LNCaP clone FGC (cell line): ENCODE results near the gene SLC7A10.

Source experiments
- DNase-seq: peaks from one replicate; pipeline ENCODE4 v3.0.0-alpha.2; 2011; ENCODE audit warnings: low read depth
- H3K4me3 ChIP-seq: 2 replicates; pipeline ENCODE4 v1.5.1; 2011; ENCODE audit warnings: mild to moderate bottlenecking, low read depth, low read length, control low read depth
- TF ChIP-seq, protein P1 (sequence below): IDR thresholded peaks from 2 replicates; pipeline ENCODE4 v1.5.1; 2012; ENCODE audit warnings: mild to moderate bottlenecking; ENCODE audit not compliant: control insufficient read depth, insufficient read depth; ENCODE audit errors: extremely low read depth

The SLC7A10 gene

GRCh38 chr19:33239223-33239975 is 13.7 kb upstream of the SLC7A10 start:
- DNase-seq, result no peak
- TF ChIP-seq, protein P1, sequence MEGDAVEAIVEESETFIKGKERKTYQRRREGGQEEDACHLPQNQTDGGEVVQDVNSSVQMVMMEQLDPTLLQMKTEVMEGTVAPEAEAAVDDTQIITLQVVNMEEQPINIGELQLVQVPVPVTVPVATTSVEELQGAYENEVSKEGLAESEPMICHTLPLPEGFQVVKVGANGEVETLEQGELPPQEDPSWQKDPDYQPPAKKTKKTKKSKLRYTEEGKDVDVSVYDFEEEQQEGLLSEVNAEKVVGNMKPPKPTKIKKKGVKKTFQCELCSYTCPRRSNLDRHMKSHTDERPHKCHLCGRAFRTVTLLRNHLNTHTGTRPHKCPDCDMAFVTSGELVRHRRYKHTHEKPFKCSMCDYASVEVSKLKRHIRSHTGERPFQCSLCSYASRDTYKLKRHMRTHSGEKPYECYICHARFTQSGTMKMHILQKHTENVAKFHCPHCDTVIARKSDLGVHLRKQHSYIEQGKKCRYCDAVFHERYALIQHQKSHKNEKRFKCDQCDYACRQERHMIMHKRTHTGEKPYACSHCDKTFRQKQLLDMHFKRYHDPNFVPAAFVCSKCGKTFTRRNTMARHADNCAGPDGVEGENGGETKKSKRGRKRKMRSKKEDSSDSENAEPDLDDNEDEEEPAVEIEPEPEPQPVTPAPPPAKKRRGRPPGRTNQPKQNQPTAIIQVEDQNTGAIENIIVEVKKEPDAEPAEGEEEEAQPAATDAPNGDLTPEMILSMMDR, result no peak
- H3K4me3 ChIP-seq, result no peak overlapping the region

- TF ChIP-seq, protein P1, result no peak
- DNase-seq, result no peak
Observed at GRCh38 chr19:33238481-33239149, 13.0 kb upstream of the SLC7A10 start.

DNA sequence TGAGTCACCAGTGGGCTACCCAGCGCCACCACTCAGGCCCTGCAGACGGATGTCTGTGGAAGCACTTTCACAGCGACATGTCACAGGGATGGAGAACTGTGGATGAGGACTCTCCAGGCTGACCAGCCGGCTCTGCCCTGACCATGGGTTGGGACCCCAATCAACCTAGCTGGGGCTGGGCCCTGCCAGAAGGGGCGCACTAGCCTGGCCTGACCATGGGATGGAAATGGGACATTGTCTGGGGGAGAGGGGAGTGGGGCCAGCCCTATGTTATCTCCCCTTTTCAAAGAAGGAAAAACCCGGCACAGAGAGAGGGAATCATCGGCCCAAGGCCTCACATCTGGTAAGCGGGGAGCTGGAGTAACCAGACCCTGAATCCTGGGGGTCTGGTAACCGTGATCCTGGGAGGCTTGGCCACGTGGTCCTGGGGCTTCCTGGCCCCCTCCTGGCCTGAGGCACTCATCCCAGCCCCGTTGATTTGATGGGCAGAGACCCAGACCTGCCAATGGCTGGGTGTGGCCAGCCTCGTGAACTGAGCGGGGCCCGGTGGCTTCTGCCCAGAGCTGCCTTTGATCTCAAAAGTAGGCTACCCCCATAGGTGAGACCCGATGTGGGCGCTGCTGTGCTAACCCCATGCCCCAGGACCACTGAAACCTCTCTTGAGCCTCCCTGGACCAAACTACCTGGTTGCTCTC is 11.2 kb upstream of the SLC7A10 start:
- no peak overlapping the region for H3K4me3 ChIP-seq
- TF ChIP-seq, protein P1, result no peak
- no peak for DNase-seq

More at GRCh38 chr19:33238481-33239149, 13.0 kb upstream of the SLC7A10 start:
- H3K4me3 ChIP-seq, result no peak overlapping the region

GRCh38 chr19:33235996-33236350 is 10.3 kb upstream of the SLC7A10 start:
- no peak overlapping the region for H3K4me3 ChIP-seq
- DNase-seq, result no peak
- TF ChIP-seq, protein P1, result no peak

DNA sequence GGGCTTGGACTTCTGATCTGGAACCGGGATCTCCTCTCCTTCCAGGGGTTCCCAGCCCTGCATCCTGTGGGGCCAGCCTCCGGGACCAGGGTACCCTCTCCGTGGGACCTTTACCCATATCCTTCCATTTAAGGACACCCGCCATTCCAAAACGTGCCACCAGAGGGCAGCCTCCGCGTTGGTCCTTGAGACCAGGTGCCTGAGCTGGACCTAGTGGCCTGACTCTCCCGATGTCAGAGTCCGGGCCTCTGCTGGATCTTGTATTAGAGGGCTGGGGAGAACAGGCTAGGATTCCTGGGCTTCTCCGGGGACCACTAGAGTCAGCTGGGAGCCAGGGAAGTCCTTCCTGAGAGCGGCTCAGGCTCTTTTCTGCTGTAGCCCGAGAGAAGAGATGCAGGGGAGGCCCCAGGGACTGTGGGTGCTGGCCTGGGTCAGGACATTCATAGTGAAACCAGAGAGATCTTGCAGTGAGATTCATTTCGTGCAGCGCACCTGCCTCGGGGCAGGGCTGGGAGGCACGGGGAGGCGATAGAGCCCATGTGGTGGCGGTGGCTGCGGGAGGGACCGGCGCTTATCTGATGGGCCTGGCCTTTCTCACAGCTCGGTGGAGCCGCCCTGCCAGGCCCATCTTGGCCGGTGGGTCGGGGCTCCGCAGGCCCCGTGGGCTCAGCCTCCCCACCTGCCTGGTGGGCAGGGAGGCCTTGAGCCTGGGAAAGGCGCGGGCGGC is 9.8 kb upstream of the SLC7A10 start:
- TF ChIP-seq, protein P1, result peak; percentile 88
- peak; percentile 41 for DNase-seq
- no peak overlapping the region for H3K4me3 ChIP-seq

DNA sequence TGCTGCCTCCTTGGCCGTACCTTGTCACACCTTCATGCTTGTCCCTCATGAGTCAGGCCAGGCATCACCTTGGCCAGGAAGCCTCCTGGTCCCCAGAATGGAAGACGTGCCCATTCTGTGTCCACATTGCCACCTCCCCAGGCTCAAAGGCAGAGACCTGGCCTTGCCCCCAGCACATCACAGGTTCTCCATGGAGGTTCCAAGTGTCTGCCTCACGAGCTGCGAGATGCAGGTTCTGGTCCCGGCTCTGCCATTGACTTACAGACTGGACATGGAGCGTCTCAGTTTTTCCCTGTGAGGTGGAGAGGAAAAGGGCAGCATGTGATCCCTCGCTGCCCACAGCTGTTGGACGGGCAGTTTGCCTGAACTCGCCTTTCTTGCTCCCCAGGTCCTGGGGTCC is 9.1 kb upstream of the SLC7A10 start:
- no peak for DNase-seq

More for the DNA sequence above, 9.1 kb upstream of the SLC7A10 start:
- H3K4me3 ChIP-seq, result no peak overlapping the region
- TF ChIP-seq, protein P1, result no peak
